Smooth muscle cell (in vitro differentiated cells): ENCODE data around the gene RBBP6. TPM values are rescaled to one million over a fixed set of nuclear protein-coding genes. Genes with fewer than 3 reads are reported as not detected.
"Not testable (repeated sequence)": the region's sequence is repeated elsewhere in the genome, so short reads cannot be mapped to it uniquely, and the experiment has no call there.

Source experiments
- DNase-seq: peaks from one replicate; lab custom pipeline; 2025; ENCODE audit not compliant: unreplicated experiment; lab: John Stamatoyannopoulos, UW
- H2AFZ ChIP-seq: fragments of 200-600 bp; sonication (generic); 2 replicates; pipeline ENCODE4 v1.6.0; 2016; ENCODE audit warnings: antibody characterized with exemption, low read depth, mild to moderate bottlenecking
- H3F3A ChIP-seq: fragments of 200-600 bp; sonication (generic); 2 replicates; pipeline ENCODE4 v1.6.0; 2017; ENCODE audit warnings: antibody characterized with exemption, low read depth
- H3K27ac ChIP-seq: fragments of 200-600 bp; sonication (generic); 2 replicates; pipeline ENCODE4 v1.5.1; 2016; ENCODE audit warnings: low read depth, mild to moderate bottlenecking
- H3K27me3 ChIP-seq: fragments of 200-600 bp; sonication (generic); 2 replicates; pipeline ENCODE4 v1.6.1; 2016; ENCODE audit warnings: low read depth, mild to moderate bottlenecking
- H3K36me3 ChIP-seq: fragments of 200-600 bp; sonication (generic); 2 replicates; pipeline ENCODE4 v1.5.1; 2016; ENCODE audit warnings: low read depth
- H3K4me1 ChIP-seq: fragments of 200-600 bp; sonication (generic); 2 replicates; pipeline ENCODE4 v1.5.1; 2016; ENCODE audit warnings: low read depth
- H3K4me2 ChIP-seq: fragments of 200-600 bp; sonication (generic); 2 replicates; pipeline ENCODE4 v1.6.0; 2016; ENCODE audit warnings: mild to moderate bottlenecking
- H3K4me3 ChIP-seq: fragments of 200-600 bp; sonication (generic); 2 replicates; pipeline ENCODE4 v1.5.1; 2016; ENCODE audit warnings: mild to moderate bottlenecking
- H3K79me2 ChIP-seq: fragments of 200-600 bp; sonication (generic); 2 replicates; pipeline ENCODE4 v1.6.0; 2016; ENCODE audit warnings: low read depth, mild to moderate bottlenecking
- H3K9ac ChIP-seq: fragments of 200-600 bp; sonication (generic); 2 replicates; pipeline ENCODE4 v1.6.0; 2016; ENCODE audit warnings: low read depth
- H3K9me3 ChIP-seq: fragments of 200-600 bp; sonication (generic); replicated peaks from 2 replicates; pipeline ENCODE4 v1.5.1; 2016; ENCODE audit warnings: low read depth
- H4K20me1 ChIP-seq: fragments of 200-600 bp; sonication (generic); 2 replicates; pipeline ENCODE4 v1.6.0; 2016; ENCODE audit warnings: low read depth
- CTCF ChIP-seq: fragments of 200-600 bp; sonication (generic); IDR thresholded peaks from 2 replicates; pipeline ENCODE4 v1.5.1; 2017; ENCODE audit warnings: borderline replicate concordance, mild to moderate bottlenecking, antibody characterized with exemption; ENCODE audit not compliant: insufficient read depth, poor library complexity, severe bottlenecking
- WGBS: methylation state at CpG from one replicate; pipeline ENCODE4 v1.1.7; 2016; ENCODE audit warnings: low lambda C conversion rate; 5-methylcytosine and 5-hydroxymethylcytosine counted together
- polyA plus RNA-seq: library from polyadenylated mRNA; unstranded; fragments of >200 nt; fragmentation: Nextera tagmentation; extraction: Ambion mirVana; gene quantifications from 2 replicates; pipeline ENCODE4 v1.2.1, GENCODE V29; 2016
- total RNA-seq: library from RNA; depleted of rRNA; stranded (reverse); fragments of >200 nt; gene quantifications from 2 replicates; pipeline ENCODE4 v1.2.3, GENCODE V29; 2014

RBBP6 gene
- total and polyA plus RNA-seq, 2 experiments from 2014 or later, result 40.4 to 70.2 TPM

- Histone ChIP-seq H3K79me2 (no peaks in the 10 kb centered on the region), H3K4me3 (no peak overlapping the region), H3K4me2 (no peak overlapping the region), H3K27ac (no peak overlapping the region), H3F3A (no peaks in the 10 kb centered on the region), H3K36me3 (no peaks in the 10 kb centered on the region), H2AFZ (no peak overlapping the region), H3K27me3 (no peaks in the 10 kb centered on the region), H4K20me1 (no peaks in the 10 kb centered on the region), H3K4me1 (no peaks in the 10 kb centered on the region), H3K9me3 (no peaks in the 10 kb centered on the region), H3K9ac (no peak overlapping the region)
- TF ChIP-seq CTCF, result no peak
- WGBS, result 60% methylated on average over 7 of the region's 7 CpGs
- no peak for DNase-seq
Measured at GRCh38 chr16:24493821-24494220, 45.5 kb upstream of the RBBP6 start.

GRCh38 chr16:24495207-24495606 lies 44.2 kb upstream of the RBBP6 start:
- H3K9ac ChIP-seq, H3K4me2 ChIP-seq, H3K4me3 ChIP-seq, H2AFZ ChIP-seq, H3K4me1 ChIP-seq, H3K9me3 ChIP-seq, H3K27me3 ChIP-seq, H3K79me2 ChIP-seq, H4K20me1 ChIP-seq, DNase-seq, H3K27ac ChIP-seq, H3K36me3 ChIP-seq, H3F3A ChIP-seq: not testable (repeated sequence)
- WGBS, result 82% methylated on average over 9 of the region's 9 CpGs

GRCh38 chr16:24497440-24497839 lies 41.9 kb upstream of the RBBP6 start:
- Histone ChIP-seq H3K27me3 (no peaks in the 10 kb centered on the region), H3K4me2 (no peak overlapping the region), H3K79me2 (no peaks in the 10 kb centered on the region), H3K27ac (no peak overlapping the region), H4K20me1 (no peaks in the 10 kb centered on the region), H2AFZ (no peak overlapping the region), H3K9ac (no peak overlapping the region), H3K36me3 (no peaks in the 10 kb centered on the region), H3K4me3 (no peak overlapping the region), H3F3A (no peaks in the 10 kb centered on the region), H3K9me3 (no peaks in the 10 kb centered on the region), H3K4me1 (no peaks in the 10 kb centered on the region)
- WGBS, result 48% methylated on average over 3 of the region's 3 CpGs
- TF ChIP-seq CTCF, result no peak
- DNase-seq, result no peak

GRCh38 chr16:24499193-24499814 lies 40.1 kb upstream of the RBBP6 start:
- H3K9ac ChIP-seq, result no peak overlapping the region
- DNase-seq, result no peak

More at GRCh38 chr16:24499193-24499814, 40.1 kb upstream of the RBBP6 start:
- H3K79me2 ChIP-seq, result no peaks in the 10 kb centered on the region
- H3K27ac ChIP-seq, result no peak overlapping the region
- peak; percentile 37 for TF ChIP-seq CTCF
- H3K9me3 ChIP-seq, result no peaks in the 10 kb centered on the region
- no peak overlapping the region for H3K4me3 ChIP-seq
- no peak overlapping the region for H2AFZ ChIP-seq
- H3K36me3 ChIP-seq, result no peaks in the 10 kb centered on the region
- WGBS, result 28% methylated on average over 15 of the region's 15 CpGs
- H3F3A ChIP-seq, result no peaks in the 10 kb centered on the region
- H4K20me1 ChIP-seq, result no peaks in the 10 kb centered on the region
- no peaks in the 10 kb centered on the region for H3K27me3 ChIP-seq
- no peak overlapping the region for H3K4me2 ChIP-seq
- no peaks in the 10 kb centered on the region for H3K4me1 ChIP-seq
